Liver (tissue), 9 donors: Measurements from ENCODE around the gene EPB41L1. TPM values are rescaled to one million over a fixed set of nuclear protein-coding genes. Genes with fewer than 3 reads are reported as not detected.

ENCODE experiments used
- DNase-seq: peaks from one replicate; pipeline ENCODE4 v3.0.0-alpha.2; 2017; ENCODE audit warnings: low spot score
- H3K27ac ChIP-seq, 2 donors: one replicate each; pipeline ENCODE4 v1.7.0; 2013; ENCODE audit warnings: inconsistent platforms in 2 of 2, low read length in 2 of 2, control low read depth in 1 of 2, low read depth in 1 of 2, mild to moderate bottlenecking in 1 of 2
- H3K27me3 ChIP-seq, 4 donors: one replicate each; pipeline versions ENCODE4 v1.6.1 to v1.7.0; 2013; ENCODE audit warnings: low read length in 3 of 4, inconsistent platforms in 1 of 4, mild to moderate bottlenecking in 1 of 4, moderate library complexity in 1 of 4; ENCODE audit not compliant: control insufficient read depth in 4 of 4, insufficient read depth in 4 of 4
- H3K36me3 ChIP-seq, 4 donors: one replicate each; pipeline versions ENCODE4 v1.6.1 to v1.7.0; 2013; ENCODE audit warnings: low read length in 3 of 4, mild to moderate bottlenecking in 3 of 4, low read depth in 1 of 4, moderate library complexity in 1 of 4; ENCODE audit not compliant: control insufficient read depth in 4 of 4, insufficient read depth in 3 of 4
- H3K4me1 ChIP-seq, 4 donors: one replicate each; pipeline versions ENCODE4 v1.6.1 to v1.7.0; 2013; ENCODE audit warnings: low read length in 3 of 4, mild to moderate bottlenecking in 3 of 4, moderate library complexity in 1 of 4; ENCODE audit not compliant: control insufficient read depth in 4 of 4, insufficient read depth in 4 of 4
- H3K4me3 ChIP-seq, 3 donors: one replicate each; pipeline versions ENCODE4 v1.6.1 to v1.7.0; 2013; ENCODE audit warnings: low read length in 3 of 3, control low read depth in 1 of 3, low read depth in 1 of 3, mild to moderate bottlenecking in 1 of 3
- H3K9ac ChIP-seq, 2 donors: one replicate each; pipeline ENCODE4 v1.7.0; 2013; ENCODE audit warnings: low read length in 2 of 2, mild to moderate bottlenecking in 2 of 2, moderate library complexity in 2 of 2, control low read depth in 1 of 2, low read depth in 1 of 2
- H3K9me3 ChIP-seq, 4 donors: one replicate each; pipeline versions ENCODE4 v1.6.1 to v1.7.0; 2013; ENCODE audit warnings: low read length in 3 of 4; ENCODE audit not compliant: control insufficient read depth in 4 of 4
- ATF3 ChIP-seq: IDR thresholded peaks from 2 replicates; pipeline ENCODE4 v1.6.1; 2016; ENCODE audit warnings: antibody characterized with exemption
- EGR1 ChIP-seq, 2 donors: IDR thresholded peaks; 2 replicates each; pipeline ENCODE4 v1.6.1; 2016 to 2018; ENCODE audit warnings: antibody characterized with exemption in 2 of 2, low read depth in 2 of 2
- FOXA1 ChIP-seq: IDR thresholded peaks from 2 replicates; pipeline ENCODE4 v1.6.1; 2016; ENCODE audit warnings: antibody characterized with exemption
- FOXA2 ChIP-seq: IDR thresholded peaks from 2 replicates; pipeline ENCODE4 v1.6.1; 2016; ENCODE audit warnings: antibody characterized with exemption
- GABPA ChIP-seq, 2 donors: IDR thresholded peaks in 1 of 2; conservative IDR thresholded peaks in 1 of 2; 2 replicates each; pipeline ENCODE4 v1.6.1; 2016; ENCODE audit warnings: antibody characterized with exemption in 2 of 2, mild to moderate bottlenecking in 1 of 2, moderate library complexity in 1 of 2
- HNF4A ChIP-seq, 2 donors: conservative IDR thresholded peaks; 2 replicates each; pipeline ENCODE4 v1.6.1; 2016; ENCODE audit warnings: antibody characterized with exemption in 2 of 2, mild to moderate bottlenecking in 2 of 2
- HNF4G ChIP-seq: IDR thresholded peaks from 2 replicates; pipeline ENCODE4 v1.6.1; 2016; ENCODE audit warnings: antibody characterized with exemption
- JUND ChIP-seq, 2 donors: IDR thresholded peaks; 2 replicates each; pipeline ENCODE4 v1.6.1; 2016; ENCODE audit warnings: antibody characterized with exemption in 2 of 2
- NR2F2 ChIP-seq: IDR thresholded peaks from 2 replicates; pipeline ENCODE4 v1.6.1; 2016; ENCODE audit warnings: antibody characterized with exemption
- RAD21 ChIP-seq, 2 donors: IDR thresholded peaks; 2 replicates each; pipeline ENCODE4 v1.6.1; 2016; ENCODE audit warnings: antibody characterized with exemption in 2 of 2, mild to moderate bottlenecking in 2 of 2
- RXRA ChIP-seq, 2 donors: IDR thresholded peaks; 2 replicates each; pipeline ENCODE4 v1.6.1; 2017 to 2018; ENCODE audit warnings: antibody characterized with exemption in 2 of 2, mild to moderate bottlenecking in 1 of 2
- SP1 ChIP-seq: IDR thresholded peaks from 2 replicates; pipeline ENCODE4 v1.6.1; 2018; ENCODE audit warnings: antibody characterized with exemption, mild to moderate bottlenecking
- YY1 ChIP-seq: IDR thresholded peaks from 2 replicates; pipeline ENCODE4 v1.6.1; 2016; ENCODE audit warnings: antibody characterized with exemption, mild to moderate bottlenecking
- ZBTB33 ChIP-seq: IDR thresholded peaks from 2 replicates; pipeline ENCODE4 v1.6.1; 2016; ENCODE audit warnings: antibody characterized with exemption
- whole genome bisulfite sequencing: extraction: QIAGEN DNeasy Blood & Tissue Kit; methylation state at CpG from one replicate; pipeline ENCODE4 v1.1.7; 2013; 5-methylcytosine and 5-hydroxymethylcytosine counted together
- polyA plus RNA-seq, 2 donors: library from polyadenylated mRNA; stranded (reverse) in 1 of 2; unstranded in 1 of 2; fragments of 200-250 nt in 1 of 2; fragments of >200 nt in 1 of 2; fragmentation: Nextera tagmentation in 1 of 2; extraction: Ambion mirVana in 1 of 2; gene quantifications; one replicate each; pipeline versions ENCODE4 v1.2.1 to v1.2.3, GENCODE V29; 2013 to 2015
- total RNA-seq, 2 donors: library from RNA; depleted of rRNA; stranded (reverse); fragments of >200 nt; gene quantifications; one replicate each; pipeline ENCODE4 v1.2.3, GENCODE V29; 2014
- TF ChIP-seq, protein P1 (sequence below): IDR thresholded peaks from 2 replicates; pipeline ENCODE4 v1.6.1; 2016; ENCODE audit warnings: antibody characterized with exemption, mild to moderate bottlenecking
- TF ChIP-seq, protein P2 (sequence below): fragments of 150-350 bp; IDR thresholded peaks from 2 replicates; pipeline ENCODE4 v1.5.1; 2017; ENCODE audit warnings: improper control_type of control experiment, low read depth, low read length; ENCODE audit not compliant: missing input control
- donor health status: healthy.
- donor health status: healthy.
- donor health status: healthy.
- donor health status: healthy.
- donor health status: healthy.

Gene EPB41L1
- total and polyA plus RNA-seq, 4 donors, result 2.4 to 11.9 (median 4.3) TPM

DNA sequence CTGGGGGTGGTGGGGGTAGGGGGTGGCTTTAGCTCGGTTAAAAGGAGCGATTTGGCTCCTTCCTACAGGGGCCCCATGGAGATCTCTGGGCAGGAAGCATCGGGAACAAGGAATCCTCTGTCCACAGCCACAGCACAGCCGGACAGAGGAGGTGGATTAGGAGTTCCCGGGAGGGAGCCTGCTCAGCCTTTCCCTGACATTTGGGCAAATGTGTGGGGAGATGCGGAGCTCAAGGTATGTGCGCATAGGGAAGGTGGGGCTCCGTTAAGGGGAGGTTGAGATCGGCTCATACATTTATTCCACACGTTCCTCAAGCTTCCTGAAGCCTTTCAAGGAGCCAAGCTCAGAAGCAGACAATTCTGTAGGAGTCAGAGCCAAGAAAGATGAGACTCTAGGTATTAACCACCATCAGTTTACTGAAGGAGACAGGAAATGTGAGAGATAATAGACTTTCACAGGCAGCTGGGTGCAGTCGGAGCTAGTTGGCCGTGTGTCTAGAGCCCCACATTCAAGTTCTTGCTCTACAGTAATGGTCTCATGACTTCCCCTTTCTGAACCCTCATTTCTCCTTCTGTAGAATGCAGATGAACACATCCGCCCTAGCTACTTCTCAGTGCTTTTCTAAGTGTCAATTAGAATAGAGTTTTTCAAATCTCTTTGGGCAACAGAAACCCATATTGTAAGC, 40.8 kb upstream of the EPB41L1 start:
- TF ChIP-seq, protein P1, sequence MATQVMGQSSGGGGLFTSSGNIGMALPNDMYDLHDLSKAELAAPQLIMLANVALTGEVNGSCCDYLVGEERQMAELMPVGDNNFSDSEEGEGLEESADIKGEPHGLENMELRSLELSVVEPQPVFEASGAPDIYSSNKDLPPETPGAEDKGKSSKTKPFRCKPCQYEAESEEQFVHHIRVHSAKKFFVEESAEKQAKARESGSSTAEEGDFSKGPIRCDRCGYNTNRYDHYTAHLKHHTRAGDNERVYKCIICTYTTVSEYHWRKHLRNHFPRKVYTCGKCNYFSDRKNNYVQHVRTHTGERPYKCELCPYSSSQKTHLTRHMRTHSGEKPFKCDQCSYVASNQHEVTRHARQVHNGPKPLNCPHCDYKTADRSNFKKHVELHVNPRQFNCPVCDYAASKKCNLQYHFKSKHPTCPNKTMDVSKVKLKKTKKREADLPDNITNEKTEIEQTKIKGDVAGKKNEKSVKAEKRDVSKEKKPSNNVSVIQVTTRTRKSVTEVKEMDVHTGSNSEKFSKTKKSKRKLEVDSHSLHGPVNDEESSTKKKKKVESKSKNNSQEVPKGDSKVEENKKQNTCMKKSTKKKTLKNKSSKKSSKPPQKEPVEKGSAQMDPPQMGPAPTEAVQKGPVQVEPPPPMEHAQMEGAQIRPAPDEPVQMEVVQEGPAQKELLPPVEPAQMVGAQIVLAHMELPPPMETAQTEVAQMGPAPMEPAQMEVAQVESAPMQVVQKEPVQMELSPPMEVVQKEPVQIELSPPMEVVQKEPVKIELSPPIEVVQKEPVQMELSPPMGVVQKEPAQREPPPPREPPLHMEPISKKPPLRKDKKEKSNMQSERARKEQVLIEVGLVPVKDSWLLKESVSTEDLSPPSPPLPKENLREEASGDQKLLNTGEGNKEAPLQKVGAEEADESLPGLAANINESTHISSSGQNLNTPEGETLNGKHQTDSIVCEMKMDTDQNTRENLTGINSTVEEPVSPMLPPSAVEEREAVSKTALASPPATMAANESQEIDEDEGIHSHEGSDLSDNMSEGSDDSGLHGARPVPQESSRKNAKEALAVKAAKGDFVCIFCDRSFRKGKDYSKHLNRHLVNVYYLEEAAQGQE, result no peak
- TF ChIP-seq FOXA1, result no peak
- no peak for TF ChIP-seq RXRA (IDR thresholded peaks at IDR 0.05)
- no peak for TF ChIP-seq HNF4G
- TF ChIP-seq HNF4A (conservative IDR thresholded peaks at IDR 0.05), result no peak
- no peak for DNase-seq
- H3K9ac ChIP-seq, result no peak overlapping the region
- no peaks in the 10 kb centered on the region for H3K27me3 ChIP-seq
- no peaks in the 10 kb centered on the region for H3K9me3 ChIP-seq
- WGBS, result 71% methylated on average over 13 of the region's 13 CpGs
- H3K4me1 ChIP-seq, result no peaks in the 10 kb centered on the region
- H3K36me3 ChIP-seq, result no peaks in the 10 kb centered on the region
- H3K4me3 ChIP-seq, result no peak overlapping the region
- H3K27ac ChIP-seq, result no peak overlapping the region

GRCh38 chr20:36114707-36115106, 39.8 kb upstream of the EPB41L1 start:
- DNase-seq, result no peak
- WGBS, result 97% methylated on average over 3 of the region's 3 CpGs
- Histone ChIP-seq H3K36me3 (no peaks in the 10 kb centered on the region), H3K27me3 (no peaks in the 10 kb centered on the region), H3K4me3 (no peak overlapping the region), H3K9ac (no peak overlapping the region), H3K27ac (no peak overlapping the region), H3K9me3 (no peaks in the 10 kb centered on the region), H3K4me1 (no peaks in the 10 kb centered on the region)
- TF ChIP-seq FOXA1 (no peak), SP1 (no peak), JUND (IDR thresholded peaks at IDR 0.05) (no peak), ZBTB33 (no peak), HNF4G (no peak), RAD21 (IDR thresholded peaks at IDR 0.05) (no peak), FOXA2 (no peak), ATF3 (no peak), YY1 (no peak), EGR1 (IDR thresholded peaks at IDR 0.05; ENCODE audit: low read depth in 2 of 2) (no peak), GABPA (IDR thresholded peaks at IDR 0.05 in 1 of 2, conservative IDR thresholded peaks at IDR 0.05 in 1 of 2) (no peak), HNF4A (conservative IDR thresholded peaks at IDR 0.05) (no peak), NR2F2 (no peak)
- TF ChIP-seq, protein P2, sequence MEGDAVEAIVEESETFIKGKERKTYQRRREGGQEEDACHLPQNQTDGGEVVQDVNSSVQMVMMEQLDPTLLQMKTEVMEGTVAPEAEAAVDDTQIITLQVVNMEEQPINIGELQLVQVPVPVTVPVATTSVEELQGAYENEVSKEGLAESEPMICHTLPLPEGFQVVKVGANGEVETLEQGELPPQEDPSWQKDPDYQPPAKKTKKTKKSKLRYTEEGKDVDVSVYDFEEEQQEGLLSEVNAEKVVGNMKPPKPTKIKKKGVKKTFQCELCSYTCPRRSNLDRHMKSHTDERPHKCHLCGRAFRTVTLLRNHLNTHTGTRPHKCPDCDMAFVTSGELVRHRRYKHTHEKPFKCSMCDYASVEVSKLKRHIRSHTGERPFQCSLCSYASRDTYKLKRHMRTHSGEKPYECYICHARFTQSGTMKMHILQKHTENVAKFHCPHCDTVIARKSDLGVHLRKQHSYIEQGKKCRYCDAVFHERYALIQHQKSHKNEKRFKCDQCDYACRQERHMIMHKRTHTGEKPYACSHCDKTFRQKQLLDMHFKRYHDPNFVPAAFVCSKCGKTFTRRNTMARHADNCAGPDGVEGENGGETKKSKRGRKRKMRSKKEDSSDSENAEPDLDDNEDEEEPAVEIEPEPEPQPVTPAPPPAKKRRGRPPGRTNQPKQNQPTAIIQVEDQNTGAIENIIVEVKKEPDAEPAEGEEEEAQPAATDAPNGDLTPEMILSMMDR, result no peak
- TF ChIP-seq, protein P1, result no peak
